HCT116 (cell line): Measurements from ENCODE around the gene CLK1. TPM values are rescaled to one million over a fixed set of nuclear protein-coding genes. Genes with fewer than 3 reads are reported as not detected.

ENCODE experiments used
- ATAC-seq: fragments of 200-7000 bp; cut with Tn5 transposase; 2 replicates; pipeline ENCODE4 v1.9.1; 2020; ENCODE audit warnings: mild to moderate bottlenecking, moderate library complexity
- BruUV-seq: library from RNA; stranded (reverse); fragments of 400-500 nt; replicated peaks from 2 replicates; lab custom pipeline; 2021; lab: Mats Ljungman, UMichigan
- CTCF ChIA-PET: fragments of 300-600 bp; sonication (Branson Sonifier 250); formaldehyde crosslinking; loops from one replicate; lab custom pipeline; 2021; ENCODE audit warnings: antibody characterized with exemption; lab: Charles Lee
- POLR2A ChIA-PET: fragments of 300-600, 350-600 bp; sonication (Branson Sonifier 250); formaldehyde crosslinking; loops from one replicate; lab custom pipeline; 2021; ENCODE audit warnings: antibody characterized with exemption; lab: Charles Lee
- RAD21 ChIA-PET, 2 experiments: fragments of 300-600 bp; sonication (Branson Sonifier 250); formaldehyde crosslinking; loops; one replicate each; lab custom pipeline; 2023; ENCODE audit warnings: low total read pairs in 2 of 2; ENCODE audit not compliant: uncharacterized antibody in 2 of 2, unreplicated experiment in 2 of 2, low non-redundant PET in 1 of 2; lab: Charles Lee
- DNase-seq: peaks from one replicate; pipeline ENCODE4 v3.0.0-alpha.2; 2010; ENCODE audit warnings: low read depth, low spot score
- H2AFZ ChIP-seq: fragments of 200-600 bp; shearing (Covaris generic), sonication (generic); 2 replicates; pipeline ENCODE4 v1.6.1; 2017; ENCODE audit warnings: low read depth, mixed run types, mixed read lengths, antibody characterized with exemption, low read length; ENCODE audit not compliant: poor library complexity, severe bottlenecking
- H3K27ac ChIP-seq: 2 replicates; pipeline ENCODE4 v1.5.1; 2012; ENCODE audit warnings: low read depth, low read length
- H3K27me3 ChIP-seq: fragments of 200-600 bp; sonication (generic); 2 replicates; pipeline ENCODE4 v1.6.1; 2016; ENCODE audit warnings: mixed run types, low read length, mixed read lengths; ENCODE audit not compliant: insufficient read depth
- H3K36me3 ChIP-seq, 2 experiments: fragments of 200-500 bp in 1 of 2; fragments of 200-600 bp in 1 of 2; sonication (Bioruptor generic) in 1 of 2; sonication (generic) in 1 of 2; 2 replicates each; pipeline versions ENCODE4 v1.5.1 to v1.6.1; 2014 to 2016; ENCODE audit warnings: low read length in 2 of 2, inconsistent platforms in 1 of 2, mixed read lengths in 1 of 2, mixed run types in 1 of 2; ENCODE audit not compliant: insufficient read depth in 2 of 2, control insufficient read depth in 1 of 2
- H3K4me1 ChIP-seq, 2 experiments: fragments of 200-600 bp in 1 of 2; sonication (generic) in 1 of 2; 2 replicates each; pipeline versions ENCODE4 v1.5.1 to v1.6.1; 2012 to 2017; ENCODE audit warnings: low read length in 2 of 2, inconsistent platforms in 1 of 2, mild to moderate bottlenecking in 1 of 2, mixed read lengths in 1 of 2, mixed run types in 1 of 2, moderate library complexity in 1 of 2; ENCODE audit not compliant: insufficient read depth in 2 of 2, control insufficient read depth in 1 of 2
- H3K4me2 ChIP-seq: fragments of 200-600 bp; sonication (generic); 2 replicates; pipeline ENCODE4 v1.6.1; 2017; ENCODE audit warnings: mixed run types, low read length, mixed read lengths
- H3K4me3 ChIP-seq, 2 experiments: fragments of 200-600 bp in 1 of 2; sonication (generic) in 1 of 2; replicated peaks in 1 of 2; 2 replicates each; pipeline ENCODE4 v1.5.1; 2011 to 2016; ENCODE audit warnings: low read length in 2 of 2, control low read depth in 1 of 2, low read depth in 1 of 2, mild to moderate bottlenecking in 1 of 2, mixed read lengths in 1 of 2, mixed run types in 1 of 2
- H3K79me2 ChIP-seq: fragments of 200-600 bp; sonication (generic); 2 replicates; pipeline ENCODE4 v1.6.1; 2017; ENCODE audit warnings: mild to moderate bottlenecking, mixed run types, low read length, moderate library complexity, mixed read lengths; ENCODE audit not compliant: insufficient read depth
- H3K9ac ChIP-seq: fragments of 200-600 bp; sonication (generic); 2 replicates; pipeline ENCODE4 v1.6.1; 2016; ENCODE audit warnings: low read length, mixed read lengths
- H3K9me2 ChIP-seq: fragments of 200-600 bp; sonication (generic), shearing (Covaris generic); 2 replicates; pipeline ENCODE4 v1.6.1; 2017; ENCODE audit warnings: mixed run types, mild to moderate bottlenecking, moderate library complexity; ENCODE audit not compliant: insufficient read depth
- H3K9me3 ChIP-seq, 2 experiments: fragments of 200-500 bp in 1 of 2; fragments of 200-600 bp in 1 of 2; sonication (Bioruptor generic) in 1 of 2; sonication (generic) in 1 of 2; 2 replicates each; pipeline ENCODE4 v1.6.1; 2014 to 2017; ENCODE audit warnings: low read length in 2 of 2, mixed read lengths in 2 of 2, inconsistent platforms in 1 of 2, low read depth in 1 of 2, mild to moderate bottlenecking in 1 of 2, mixed run types in 1 of 2, moderate library complexity in 1 of 2; ENCODE audit not compliant: control insufficient read depth in 1 of 2, insufficient read depth in 1 of 2
- H4K20me1 ChIP-seq: fragments of 200-600 bp; sonication (generic), shearing (Covaris generic); 2 replicates; pipeline ENCODE4 v1.6.1; 2017; ENCODE audit warnings: mixed run types, mild to moderate bottlenecking, moderate library complexity; ENCODE audit not compliant: insufficient read depth
- FOSL1 ChIP-seq: IDR thresholded peaks from 2 replicates; pipeline ENCODE4 v1.6.1; 2012; ENCODE audit warnings: low read depth
- POLR2AphosphoS5 ChIP-seq: IDR thresholded peaks from 2 replicates; pipeline ENCODE4 v1.6.1; 2011; ENCODE audit warnings: mild to moderate bottlenecking, low read depth, low read length, moderate library complexity
- RAD21 ChIP-seq: IDR thresholded peaks from 2 replicates; pipeline ENCODE4 v1.6.1; 2012; ENCODE audit warnings: low read depth, mild to moderate bottlenecking
- SIN3A ChIP-seq: IDR thresholded peaks from 2 replicates; pipeline ENCODE4 v1.6.1; 2012; ENCODE audit warnings: low read depth
- TCF7L2 ChIP-seq: IDR thresholded peaks from 2 replicates; pipeline ENCODE4 v1.7.0; 2011; ENCODE audit warnings: borderline replicate concordance, inconsistent platforms; ENCODE audit not compliant: insufficient read depth, insufficient read length; ENCODE audit errors: extremely low read depth
- intact Hi-C: fragments of 100-400 bp; cut with micrococcal nuclease; formaldehyde crosslinking; loops from 2 replicates; pipeline ENCODE4 v1.10.0; 2022
- total RNA-seq: library from RNA; stranded (reverse); gene quantifications from one replicate; pipeline ENCODE4 v1.2.1, GENCODE V29; 2021; ENCODE audit not compliant: unreplicated experiment
- TF ChIP-seq, protein P1 (sequence below): IDR thresholded peaks from 2 replicates; pipeline ENCODE4 v1.6.1; 2012
- TF ChIP-seq, protein P2 (sequence below), 3 experiments: fragments of 200-600 bp in 1 of 3; sonication (generic) in 1 of 3; IDR thresholded peaks in 2 of 3; conservative IDR thresholded peaks in 1 of 3; 2 replicates each; pipeline ENCODE4 v1.5.1; 2012 to 2017; ENCODE audit warnings: low read depth in 2 of 3, low read length in 2 of 3, antibody characterized with exemption in 1 of 3, borderline replicate concordance in 1 of 3, control low read depth in 1 of 3, mild to moderate bottlenecking in 1 of 3, mixed read lengths in 1 of 3, mixed run types in 1 of 3, moderate library complexity in 1 of 3; ENCODE audit not compliant: insufficient read depth in 1 of 3

The CLK1 gene
- total RNA-seq, 1 experiment from 2014 or later = 49.1 TPM

DNA sequence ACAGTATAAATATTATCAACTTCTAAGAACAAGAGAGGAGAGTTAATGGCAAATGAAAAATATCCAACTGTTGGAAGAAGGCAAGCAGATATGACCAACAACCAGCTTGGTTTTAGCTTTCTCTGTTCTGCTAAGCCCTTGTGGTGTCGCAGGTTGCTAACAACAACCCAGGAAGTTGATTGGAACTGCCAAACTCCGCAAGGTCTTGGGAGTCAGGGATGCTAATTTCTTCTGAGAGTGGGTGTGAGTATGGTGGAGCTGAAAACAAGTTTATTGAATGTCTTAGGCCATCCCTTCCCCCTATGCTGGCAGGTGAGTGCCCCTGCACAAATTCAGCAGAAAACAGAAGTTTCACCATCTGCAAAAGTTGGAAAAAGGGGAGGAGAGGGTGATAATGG lies 35.2 kb downstream of the CLK1 start:
- RAD21 ChIA-PET = no interaction called here
- intact Hi-C loops = no loop called here

More for the DNA sequence above, 35.2 kb downstream of the CLK1 start:
- H3K4me3 ChIP-seq = no peak overlapping the region
- TF ChIP-seq FOSL1 (no peak), TCF7L2 (no peak), SIN3A (no peak), RAD21 (no peak), POLR2AphosphoS5 (no peak)
- TF ChIP-seq, protein P1, sequence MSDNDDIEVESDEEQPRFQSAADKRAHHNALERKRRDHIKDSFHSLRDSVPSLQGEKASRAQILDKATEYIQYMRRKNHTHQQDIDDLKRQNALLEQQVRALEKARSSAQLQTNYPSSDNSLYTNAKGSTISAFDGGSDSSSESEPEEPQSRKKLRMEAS = no peak
- TF ChIP-seq, protein P2, sequence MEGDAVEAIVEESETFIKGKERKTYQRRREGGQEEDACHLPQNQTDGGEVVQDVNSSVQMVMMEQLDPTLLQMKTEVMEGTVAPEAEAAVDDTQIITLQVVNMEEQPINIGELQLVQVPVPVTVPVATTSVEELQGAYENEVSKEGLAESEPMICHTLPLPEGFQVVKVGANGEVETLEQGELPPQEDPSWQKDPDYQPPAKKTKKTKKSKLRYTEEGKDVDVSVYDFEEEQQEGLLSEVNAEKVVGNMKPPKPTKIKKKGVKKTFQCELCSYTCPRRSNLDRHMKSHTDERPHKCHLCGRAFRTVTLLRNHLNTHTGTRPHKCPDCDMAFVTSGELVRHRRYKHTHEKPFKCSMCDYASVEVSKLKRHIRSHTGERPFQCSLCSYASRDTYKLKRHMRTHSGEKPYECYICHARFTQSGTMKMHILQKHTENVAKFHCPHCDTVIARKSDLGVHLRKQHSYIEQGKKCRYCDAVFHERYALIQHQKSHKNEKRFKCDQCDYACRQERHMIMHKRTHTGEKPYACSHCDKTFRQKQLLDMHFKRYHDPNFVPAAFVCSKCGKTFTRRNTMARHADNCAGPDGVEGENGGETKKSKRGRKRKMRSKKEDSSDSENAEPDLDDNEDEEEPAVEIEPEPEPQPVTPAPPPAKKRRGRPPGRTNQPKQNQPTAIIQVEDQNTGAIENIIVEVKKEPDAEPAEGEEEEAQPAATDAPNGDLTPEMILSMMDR (IDR thresholded peaks at IDR 0.05 in 2 of 3, conservative IDR thresholded peaks at IDR 0.05 in 1 of 3; ENCODE audit: borderline replicate concordance in 1 of 3, insufficient read depth in 1 of 3, low read depth in 2 of 3, low read length in 2 of 3) = no peak
- H3K9me3 ChIP-seq = no peaks in the 10 kb centered on the region
- DNase-seq = no peak
- CTCF ChIA-PET = no interaction called here
- POLR2A ChIA-PET = interaction anchor here (1.4 to 1.9 kb wide), 2 partner anchors 10 to 63 kb away, joined by 4 to 8 read pairs; no protein-coding TSS in a partner anchor
- no peaks in the 10 kb centered on the region for H3K9me2 ChIP-seq
- H3K9ac ChIP-seq = no peak overlapping the region
- no peaks in the 10 kb centered on the region for H3K79me2 ChIP-seq
- no TSS peak for BruUV-seq
- H3K36me3 ChIP-seq = 0 out of 4 replicates have a peak, but pooled peaks cover 0 to 7% of the 10 kb centered on the region in 2 experiments
- H2AFZ ChIP-seq = no peak overlapping the region
- ATAC-seq = peak; percentile 35
- H3K4me2 ChIP-seq = no peak overlapping the region
- no peaks in the 10 kb centered on the region for H3K4me1 ChIP-seq
- H3K27me3 ChIP-seq = no peaks in the 10 kb centered on the region
- no peak overlapping the region for H3K27ac ChIP-seq
- H4K20me1 ChIP-seq = 0 out of 2 replicates have a peak, but pooled peaks cover 5% of the 10 kb centered on the region
